ENCODE data around the gene RBMS2. TPM values are rescaled to one million over a fixed set of nuclear protein-coding genes. Genes with fewer than 3 reads are reported as not detected.
"Not testable (repeated sequence)": the region's sequence is repeated elsewhere in the genome, so short reads cannot be mapped to it uniquely, and the experiment has no call there.

The RBMS2 gene
- total RNA-seq, 3 donors from 2014 or later, result 0.66 to 4.0 (median 1.4) TPM

DNA sequence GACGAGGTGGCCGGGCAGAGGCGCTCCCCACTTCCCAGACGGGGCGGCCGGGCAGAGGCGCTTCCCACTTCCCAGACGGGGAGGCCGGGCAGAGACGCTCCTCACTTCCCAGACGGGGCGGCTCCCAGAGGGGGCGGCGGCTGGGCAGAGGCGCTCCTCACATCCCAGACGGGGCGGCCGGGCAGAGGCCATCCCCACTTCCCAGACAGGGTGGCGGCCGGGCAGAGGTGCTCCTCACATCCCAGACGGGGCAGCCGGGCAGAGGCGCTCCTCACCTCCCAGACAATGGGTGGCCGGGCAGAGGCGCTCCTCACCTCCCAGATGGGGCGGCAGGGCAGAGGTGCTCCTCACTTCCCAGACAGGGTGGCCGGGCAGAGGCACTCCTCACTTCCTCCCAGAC, 27.1 kb upstream of the RBMS2 start:
- DNase-seq; H3K4me3 Mint-ChIP-seq; H3K36me3 Mint-ChIP-seq (ENCODE audit: insufficient read depth); ATAC-seq; H3K4me1 Mint-ChIP-seq (ENCODE audit: low read depth); H3K9me3 Mint-ChIP-seq: not testable (repeated sequence)
- H3K27me3 Mint-ChIP-seq (ENCODE audit: low read depth), result peaks cover 13% of the 10 kb centered on the region

DNA sequence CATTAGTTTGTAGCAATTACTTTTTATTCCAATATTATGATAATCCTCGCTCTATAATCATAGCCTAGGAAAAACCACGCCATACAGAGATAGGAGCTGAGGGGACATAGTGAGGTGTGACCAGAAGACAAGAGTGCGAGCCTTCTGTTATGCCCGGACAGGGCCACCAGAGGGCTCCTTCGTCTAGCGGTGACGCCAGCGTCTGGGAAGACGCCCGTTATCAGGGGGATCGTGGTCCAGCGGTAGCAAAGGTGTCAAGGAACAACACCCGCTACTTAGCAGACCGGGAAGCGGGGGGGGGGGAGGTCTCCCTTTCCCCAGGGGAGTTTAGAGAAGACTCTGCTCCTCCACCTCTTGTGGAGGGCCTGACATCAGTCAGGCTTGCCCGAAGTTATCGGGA, 24.9 kb upstream of the RBMS2 start:
- H3K27me3 Mint-ChIP-seq (ENCODE audit: low read depth); ATAC-seq; H3K36me3 Mint-ChIP-seq (ENCODE audit: insufficient read depth); H3K4me1 Mint-ChIP-seq (ENCODE audit: low read depth); H3K9me3 Mint-ChIP-seq: not testable (repeated sequence)
- H3K4me3 Mint-ChIP-seq, result peak overlapping the region; percentile 24
- peak; percentile 60 for DNase-seq

DNA sequence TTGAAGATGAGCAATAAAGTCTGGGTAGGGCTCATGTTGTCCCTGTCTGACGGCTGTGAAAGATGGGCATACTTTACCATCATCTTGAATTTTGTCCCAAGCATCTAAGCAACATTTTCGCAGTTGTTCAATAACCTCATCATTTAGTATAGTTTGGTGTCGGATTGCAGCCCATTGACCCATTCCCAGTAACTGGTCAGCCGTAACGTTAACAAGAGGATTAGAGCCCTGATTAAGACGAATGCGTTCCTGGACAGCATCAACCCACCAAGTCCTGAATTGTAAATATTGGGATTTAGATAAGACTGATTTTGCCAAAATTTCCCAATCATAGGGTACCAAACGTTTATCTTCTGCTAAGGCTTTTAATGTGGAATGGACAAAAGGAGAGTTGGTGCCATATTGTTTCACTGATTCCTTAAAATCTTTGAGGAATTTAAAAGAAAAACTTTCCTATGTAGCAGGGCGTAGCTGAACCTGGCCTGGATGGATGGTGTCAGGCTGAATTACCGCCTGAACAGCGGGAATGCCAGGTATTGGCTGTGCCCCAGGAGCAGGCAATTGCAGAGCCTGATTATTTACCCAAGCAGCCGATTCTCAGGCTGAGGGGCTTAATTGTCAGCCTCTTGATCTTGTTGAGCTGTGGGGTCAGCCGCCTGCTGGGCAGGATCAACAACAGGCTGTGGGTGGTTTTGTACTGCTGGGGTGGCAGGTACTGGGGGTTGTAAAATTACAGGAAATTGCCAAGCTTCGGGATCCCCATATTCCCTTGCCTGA, 23.3 kb upstream of the RBMS2 start:
- not testable (repeated sequence) for H3K36me3 Mint-ChIP-seq (ENCODE audit: insufficient read depth); H3K9me3 Mint-ChIP-seq; H3K4me3 Mint-ChIP-seq; H3K4me1 Mint-ChIP-seq (ENCODE audit: low read depth); H3K27me3 Mint-ChIP-seq (ENCODE audit: low read depth); ATAC-seq; DNase-seq

DNA sequence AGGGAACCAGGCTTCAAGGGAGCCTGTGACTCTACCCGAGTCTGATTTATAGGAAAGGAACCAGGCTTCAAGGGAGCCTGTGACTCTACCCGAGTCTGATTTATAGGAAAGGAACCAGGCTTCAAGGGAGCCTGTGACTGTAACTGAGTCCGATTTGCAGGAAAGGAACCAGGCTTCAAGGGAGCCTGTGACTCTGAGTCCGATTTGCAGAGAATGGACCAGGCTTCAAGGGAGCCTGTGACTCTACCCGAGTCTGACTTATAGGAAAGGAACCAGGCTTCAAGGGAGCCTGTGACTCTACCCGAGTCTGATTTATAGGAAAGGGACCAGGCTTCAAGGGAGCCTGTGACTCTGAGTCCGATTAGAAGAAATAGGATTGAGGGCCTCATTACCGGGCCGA, 22.2 kb upstream of the RBMS2 start:
- H3K27me3 Mint-ChIP-seq (ENCODE audit: low read depth); H3K9me3 Mint-ChIP-seq; H3K36me3 Mint-ChIP-seq (ENCODE audit: insufficient read depth); H3K4me3 Mint-ChIP-seq; DNase-seq; H3K4me1 Mint-ChIP-seq (ENCODE audit: low read depth); ATAC-seq: not testable (repeated sequence)

DNA sequence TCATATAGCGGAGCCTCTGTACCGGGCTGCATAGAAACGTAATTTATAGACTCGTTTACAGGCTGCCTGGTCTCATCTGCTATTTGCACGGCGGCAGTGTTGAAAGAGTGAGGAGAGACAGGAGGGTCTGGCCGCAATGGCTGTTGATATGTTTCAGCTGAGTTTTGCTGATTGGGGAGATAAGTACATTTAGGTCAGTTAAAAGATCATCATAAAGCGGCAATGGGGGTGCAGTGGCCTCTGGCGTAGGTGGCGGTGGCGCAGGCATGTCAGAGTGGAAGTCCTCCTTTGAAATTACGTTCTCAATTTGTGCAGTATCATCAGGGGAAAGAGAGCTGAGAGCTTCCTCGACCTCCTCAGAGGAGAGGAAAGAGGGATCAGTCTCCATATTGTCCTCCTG, 21.7 kb upstream of the RBMS2 start:
- H3K4me3 Mint-ChIP-seq; ATAC-seq; H3K9me3 Mint-ChIP-seq; H3K4me1 Mint-ChIP-seq (ENCODE audit: low read depth); H3K27me3 Mint-ChIP-seq (ENCODE audit: low read depth); DNase-seq; H3K36me3 Mint-ChIP-seq (ENCODE audit: insufficient read depth): not testable (repeated sequence)

DNA sequence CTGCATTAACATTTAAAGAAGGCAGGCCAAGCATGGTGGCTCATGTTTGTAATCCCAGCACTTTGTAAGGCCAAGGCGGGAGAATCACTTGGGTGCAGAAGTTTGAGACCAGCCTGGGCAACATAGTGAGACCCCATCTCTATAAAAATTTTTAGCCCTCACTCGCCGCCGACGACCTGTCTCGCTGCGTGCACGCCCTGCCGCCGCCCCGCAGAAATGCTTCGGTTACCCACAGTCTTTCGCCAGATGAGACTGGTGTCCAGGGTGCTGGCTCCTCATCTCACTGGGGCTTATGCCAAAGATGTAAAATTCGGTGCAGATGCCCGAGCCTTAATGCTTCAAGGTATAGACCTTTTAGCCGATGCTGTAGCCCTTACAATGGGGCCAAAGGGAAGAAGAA, 10.8 kb upstream of the RBMS2 start:
- Mint-ChIP-seq H3K27me3 (ENCODE audit: low read depth) (peaks cover 7% of the 10 kb centered on the region), H3K4me3 (no peak overlapping the region), H3K9me3 (no peaks in the 10 kb centered on the region), H3K36me3 (ENCODE audit: insufficient read depth) (no peaks in the 10 kb centered on the region), H3K4me1 (ENCODE audit: low read depth) (peaks cover 1% of the 10 kb centered on the region)
- DNase-seq (no peak), ATAC-seq (no peak)

DNA sequence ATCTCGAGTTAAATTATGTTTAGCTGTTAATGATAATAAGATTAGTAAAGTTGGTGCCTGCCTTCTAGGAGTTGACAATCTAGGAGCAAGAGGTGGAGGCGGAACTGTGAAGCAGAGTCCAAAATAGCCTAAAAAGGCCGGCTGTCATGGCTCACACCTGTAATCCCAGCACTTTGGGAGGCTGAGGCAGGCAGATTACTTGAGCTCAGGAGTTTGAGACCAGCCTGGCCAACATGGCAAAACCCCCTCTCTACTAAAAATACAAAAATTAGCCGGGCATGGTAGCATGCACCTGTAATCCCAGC, 7.7 kb upstream of the RBMS2 start:
- not testable (repeated sequence) for DNase-seq; H3K4me1 Mint-ChIP-seq (ENCODE audit: low read depth); H3K27me3 Mint-ChIP-seq (ENCODE audit: low read depth); H3K9me3 Mint-ChIP-seq; H3K4me3 Mint-ChIP-seq; ATAC-seq; H3K36me3 Mint-ChIP-seq (ENCODE audit: insufficient read depth)

DNA sequence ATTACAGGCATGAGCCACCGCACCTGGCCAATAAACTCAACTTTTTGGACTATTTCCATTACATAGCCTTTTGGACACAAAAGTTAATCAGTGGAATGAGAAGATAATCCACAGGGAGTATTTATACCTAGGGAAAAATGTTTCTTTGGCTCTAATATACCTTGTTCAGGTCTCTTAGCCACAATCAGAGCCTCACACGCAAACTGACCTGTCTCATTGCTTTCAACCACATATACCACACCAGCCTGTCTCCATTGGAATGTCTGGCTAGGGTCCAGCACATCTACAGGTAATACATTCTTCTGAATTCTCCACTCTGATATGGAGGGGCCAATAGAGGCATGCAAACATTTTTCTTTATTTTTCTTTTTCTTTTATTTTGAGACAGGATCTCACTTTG, 3.8 kb upstream of the RBMS2 start:
- no peaks in the 10 kb centered on the region for H3K27me3 Mint-ChIP-seq (ENCODE audit: low read depth)
- no peaks in the 10 kb centered on the region for H3K36me3 Mint-ChIP-seq (ENCODE audit: insufficient read depth)
- H3K4me3 Mint-ChIP-seq, result no peak overlapping the region
- no peaks in the 10 kb centered on the region for H3K9me3 Mint-ChIP-seq
- no peak for DNase-seq
- H3K4me1 Mint-ChIP-seq (ENCODE audit: low read depth), result peaks cover 31% of the 10 kb centered on the region
- ATAC-seq, result no peak

DNA sequence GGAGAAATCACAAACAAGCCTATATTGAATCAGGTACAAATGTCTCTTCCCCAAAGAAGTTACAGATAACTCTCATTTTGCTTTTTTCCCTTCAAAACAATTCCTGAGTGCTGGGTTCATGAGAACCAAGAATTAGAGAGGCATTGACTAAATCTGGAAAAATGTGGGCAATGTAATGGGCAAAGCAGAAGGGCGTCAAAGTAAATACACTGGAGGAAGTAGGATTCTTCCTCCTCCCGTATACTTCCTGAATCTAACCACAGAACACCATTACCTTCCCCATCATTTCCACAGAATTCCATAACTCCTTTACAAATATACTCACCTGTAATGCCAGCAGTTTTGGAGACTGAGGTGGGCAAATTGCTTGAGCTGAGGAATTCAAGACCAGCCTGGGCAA, 3.0 kb upstream of the RBMS2 start:
- no peaks in the 10 kb centered on the region for H3K36me3 Mint-ChIP-seq (ENCODE audit: insufficient read depth)
- no peak overlapping the region for H3K4me3 Mint-ChIP-seq
- no peaks in the 10 kb centered on the region for H3K9me3 Mint-ChIP-seq
- no peak for DNase-seq
- no peak for ATAC-seq
- H3K4me1 Mint-ChIP-seq (ENCODE audit: low read depth), result peaks cover 34% of the 10 kb centered on the region
- no peaks in the 10 kb centered on the region for H3K27me3 Mint-ChIP-seq (ENCODE audit: low read depth)

DNA sequence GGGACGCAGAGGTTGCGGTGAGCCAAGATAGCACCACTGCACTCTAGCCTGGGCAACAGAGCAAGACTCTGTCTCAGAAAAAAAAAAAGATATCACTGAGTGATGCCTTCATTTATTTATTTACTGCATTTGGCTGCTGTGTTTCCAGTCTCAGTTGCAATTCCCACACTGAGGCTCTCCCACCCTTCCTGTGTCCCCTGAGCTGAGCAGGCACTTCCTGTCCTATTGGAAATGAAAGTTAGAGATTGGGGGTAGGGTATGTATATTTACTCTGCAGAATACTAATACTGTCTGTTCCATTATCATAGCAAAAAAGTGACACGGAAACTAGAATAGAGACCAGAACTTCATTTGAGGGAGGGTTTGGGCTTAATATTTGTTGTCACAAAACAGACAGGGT, 1.6 kb upstream of the RBMS2 start:
- Mint-ChIP-seq H3K27me3 (ENCODE audit: low read depth) (no peaks in the 10 kb centered on the region), H3K36me3 (ENCODE audit: insufficient read depth) (no peaks in the 10 kb centered on the region)

DNA sequence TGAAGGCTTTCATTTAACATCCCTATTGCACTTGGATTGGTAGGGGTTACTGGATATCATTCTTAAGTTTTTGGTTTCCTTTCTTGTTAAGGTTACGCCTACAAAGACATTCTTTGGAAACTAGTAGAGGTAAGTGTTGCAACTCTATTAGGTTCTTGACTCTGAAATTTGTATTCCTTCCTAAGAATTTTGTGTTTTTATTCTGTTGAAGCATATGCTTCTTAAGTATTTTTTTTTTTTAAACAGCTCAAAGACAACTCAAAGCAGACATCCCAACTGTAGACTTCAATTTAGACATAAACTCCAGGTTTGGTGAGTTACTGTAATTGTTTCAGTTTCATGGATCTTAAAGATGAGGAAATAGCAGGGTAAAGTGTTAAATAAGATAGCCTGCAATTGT, 1.1 kb upstream of the RBMS2 start:
- Mint-ChIP-seq H3K4me1 (ENCODE audit: low read depth) (peaks cover 35% of the 10 kb centered on the region), H3K27me3 (ENCODE audit: low read depth) (no peaks in the 10 kb centered on the region), H3K9me3 (no peaks in the 10 kb centered on the region), H3K36me3 (ENCODE audit: insufficient read depth) (no peaks in the 10 kb centered on the region), H3K4me3 (peak overlapping the region; percentile 68)
- ATAC-seq, result no peak
- no peak for DNase-seq

More for the DNA sequence above, 1.6 kb upstream of the RBMS2 start:
- Mint-ChIP-seq H3K4me3 (no peak overlapping the region), H3K4me1 (ENCODE audit: low read depth) (peaks cover 35% of the 10 kb centered on the region), H3K9me3 (no peaks in the 10 kb centered on the region)
- ATAC-seq, result no peak
- DNase-seq, result no peak

DNA sequence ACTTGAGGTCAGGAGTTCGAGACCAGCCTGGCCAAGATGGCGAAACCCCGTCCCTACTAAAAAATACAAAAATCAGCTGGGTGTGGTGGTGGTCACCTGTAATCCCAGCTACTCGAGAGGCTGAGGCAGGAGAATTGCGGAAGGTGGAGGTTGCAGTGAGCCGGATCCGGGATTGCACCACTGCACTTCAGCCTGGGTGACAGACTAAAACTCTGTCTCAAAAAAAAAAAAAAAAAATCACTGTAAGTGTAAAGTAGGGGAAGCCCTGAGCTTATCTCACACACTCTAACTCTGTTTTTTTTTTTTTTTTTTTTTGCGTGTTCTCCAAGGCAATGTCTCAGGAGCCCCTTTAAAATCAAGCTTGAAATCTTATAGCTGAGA, 421 bp upstream of the RBMS2 start:
- Mint-ChIP-seq H3K36me3 (ENCODE audit: insufficient read depth) (no peaks in the 10 kb centered on the region), H3K9me3 (no peaks in the 10 kb centered on the region), H3K27me3 (ENCODE audit: low read depth) (no peaks in the 10 kb centered on the region), H3K4me1 (ENCODE audit: low read depth) (peaks cover 35% of the 10 kb centered on the region), H3K4me3 (peak overlapping the region; percentile 79)
- DNase-seq (no peak), ATAC-seq (no peak)

DNA sequence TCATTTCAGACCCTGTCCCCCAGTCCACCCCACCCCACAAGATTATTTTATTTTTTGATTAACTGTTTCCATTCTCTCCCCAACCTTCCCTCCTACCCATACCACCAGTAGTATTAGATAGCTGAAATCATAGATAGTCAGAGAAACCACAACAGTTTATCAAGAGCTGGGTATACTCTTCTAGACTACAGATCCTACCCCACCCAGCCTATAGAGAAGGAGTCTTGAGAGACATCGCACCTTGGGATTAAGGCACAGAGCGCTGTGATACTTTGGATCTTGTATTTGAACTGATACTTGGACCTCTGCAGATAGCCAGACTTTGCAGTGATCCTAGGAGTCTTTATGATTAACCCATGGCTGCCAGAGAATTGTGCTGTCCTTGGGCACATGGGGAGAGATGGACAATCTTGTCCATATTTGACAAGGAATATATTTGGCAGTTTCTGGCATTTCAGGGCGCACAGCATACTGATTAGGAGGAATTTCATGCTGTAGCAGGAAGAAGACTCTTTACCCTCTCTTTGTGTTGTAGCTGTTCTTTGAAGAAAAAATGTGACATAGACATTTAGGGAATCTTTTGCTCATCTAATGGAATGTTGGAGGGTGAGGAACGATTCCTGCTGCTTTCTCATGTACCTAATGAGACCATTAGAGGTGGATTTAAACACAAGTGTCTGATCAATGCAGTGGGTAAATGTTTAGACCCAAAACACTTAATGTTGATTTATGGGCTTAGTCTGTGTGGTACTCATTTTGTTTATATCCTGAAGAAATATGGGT, 982 bp downstream of the RBMS2 start:
- Mint-ChIP-seq H3K9me3 (no peaks in the 10 kb centered on the region), H3K4me3 (peak overlapping the region; percentile 79), H3K4me1 (ENCODE audit: low read depth) (peaks cover 35% of the 10 kb centered on the region), H3K27me3 (ENCODE audit: low read depth) (no peaks in the 10 kb centered on the region), H3K36me3 (ENCODE audit: insufficient read depth) (no peaks in the 10 kb centered on the region)
- DNase-seq (no peak), ATAC-seq (peak; percentile 51 to 73)

DNA sequence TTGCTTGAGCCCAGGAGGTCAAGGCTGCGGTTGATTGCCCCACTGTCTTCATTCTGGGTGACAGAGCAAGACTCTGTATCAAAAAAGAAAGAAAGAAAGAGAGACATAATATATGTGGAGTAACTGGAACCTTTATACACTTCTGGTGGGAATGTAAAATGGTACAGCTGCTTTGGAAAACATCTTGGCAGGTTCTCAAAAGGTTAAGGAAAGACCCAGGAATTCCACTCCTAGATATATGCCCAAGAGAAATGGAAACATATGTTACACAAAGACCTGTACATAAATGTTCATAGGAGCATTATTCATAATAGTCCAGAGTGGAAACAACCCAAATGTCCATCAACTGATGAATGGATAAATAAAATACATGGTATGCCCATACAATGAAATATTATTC, 7.2 kb downstream of the RBMS2 start:
- Mint-ChIP-seq H3K36me3 (ENCODE audit: insufficient read depth) (no peaks in the 10 kb centered on the region), H3K27me3 (ENCODE audit: low read depth) (no peaks in the 10 kb centered on the region), H3K4me3 (no peak overlapping the region), H3K4me1 (ENCODE audit: low read depth) (peaks cover 1% of the 10 kb centered on the region), H3K9me3 (no peaks in the 10 kb centered on the region)
- ATAC-seq (no peak), DNase-seq (no peak)

DNA sequence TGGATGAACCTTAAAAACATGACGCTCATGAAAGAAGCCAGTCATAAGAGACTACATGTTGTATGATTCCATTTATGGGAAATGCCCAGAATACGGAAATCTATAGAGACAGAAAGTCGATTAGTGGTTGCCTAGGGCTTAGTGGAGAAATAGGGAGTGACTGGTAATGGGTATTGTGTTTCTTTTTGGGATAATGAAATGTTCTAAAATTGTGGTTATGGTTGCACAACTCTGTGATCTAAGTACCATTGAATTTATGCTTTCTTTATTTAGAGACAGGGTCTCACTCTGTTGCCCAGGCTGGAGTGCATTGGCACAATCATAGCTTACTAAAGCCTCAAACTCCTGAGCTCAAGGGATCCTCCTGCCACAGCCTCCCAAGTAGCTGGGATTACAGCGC, 8.0 kb downstream of the RBMS2 start:
- DNase-seq, result no peak
- Mint-ChIP-seq H3K4me3 (no peak overlapping the region), H3K27me3 (ENCODE audit: low read depth) (no peaks in the 10 kb centered on the region), H3K36me3 (ENCODE audit: insufficient read depth) (no peaks in the 10 kb centered on the region), H3K9me3 (no peaks in the 10 kb centered on the region), H3K4me1 (ENCODE audit: low read depth) (no peaks in the 10 kb centered on the region)
- ATAC-seq, result no peak

Data from activated T-cell treated with anti-CD3 and anti-CD28 coated beads, Interleukin-2, amount 50 U/mL, for 4 hours (primary cell).